NCI-H2107 treated with DMSO at 0.1 percent for 48 hours (cell line): ENCODE results near the gene ZIC2.

ENCODE experiments used
- DNase-seq: peaks from one replicate; lab custom pipeline; 2025; ENCODE audit not compliant: unreplicated experiment; lab: John Stamatoyannopoulos, UW

ZIC2 gene

DNA sequence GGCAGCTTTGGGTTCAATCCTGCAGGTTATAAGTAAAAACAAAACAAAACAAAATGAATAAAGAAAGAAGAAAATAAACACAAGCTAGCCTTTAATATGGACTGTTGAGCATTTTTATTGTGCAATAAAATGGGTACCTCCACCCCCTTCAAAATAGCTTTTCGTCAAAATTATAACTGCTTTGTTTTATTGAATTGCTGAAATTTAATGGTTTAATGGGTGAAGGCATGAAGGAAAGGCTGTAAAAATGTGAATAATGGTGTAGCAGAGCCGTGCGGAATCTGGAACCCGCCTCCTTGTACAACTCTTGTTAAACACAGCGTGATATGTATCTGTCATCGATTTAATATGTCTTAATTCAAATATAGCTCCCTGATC is 7.8 kb upstream of the ZIC2 start:
- no peak for DNase-seq

DNA sequence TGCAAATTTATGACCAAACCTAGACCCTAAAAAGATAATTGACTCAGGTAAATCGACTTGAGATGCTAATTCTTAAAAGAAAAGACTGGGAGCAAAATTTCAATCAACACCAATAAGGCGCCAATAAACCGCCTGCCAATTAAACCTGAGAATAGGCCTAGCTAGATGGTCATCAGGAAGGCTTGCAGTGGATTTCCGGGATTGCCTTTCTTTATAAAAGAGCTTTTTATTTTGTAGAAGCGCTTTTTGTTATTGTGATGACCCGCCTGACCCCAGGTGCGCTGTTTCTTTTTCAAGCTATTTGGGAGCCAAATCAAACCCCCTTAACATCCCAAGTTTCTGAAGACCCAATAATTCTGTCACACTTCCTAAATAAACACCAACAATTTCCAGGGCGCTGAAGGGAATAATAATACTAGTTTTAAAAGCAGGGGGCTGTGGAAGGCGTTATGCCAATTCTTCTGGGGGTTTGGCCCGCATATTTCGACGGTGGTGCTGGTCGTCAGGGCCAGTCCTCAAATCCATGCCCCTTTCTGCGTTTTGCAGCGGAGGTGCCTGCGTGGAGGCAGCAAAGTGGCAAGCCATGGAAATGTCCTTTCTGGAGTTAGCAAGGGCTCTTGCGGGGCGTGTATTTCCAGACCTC is 7.2 kb upstream of the ZIC2 start:
- DNase-seq, result no peak

DNA sequence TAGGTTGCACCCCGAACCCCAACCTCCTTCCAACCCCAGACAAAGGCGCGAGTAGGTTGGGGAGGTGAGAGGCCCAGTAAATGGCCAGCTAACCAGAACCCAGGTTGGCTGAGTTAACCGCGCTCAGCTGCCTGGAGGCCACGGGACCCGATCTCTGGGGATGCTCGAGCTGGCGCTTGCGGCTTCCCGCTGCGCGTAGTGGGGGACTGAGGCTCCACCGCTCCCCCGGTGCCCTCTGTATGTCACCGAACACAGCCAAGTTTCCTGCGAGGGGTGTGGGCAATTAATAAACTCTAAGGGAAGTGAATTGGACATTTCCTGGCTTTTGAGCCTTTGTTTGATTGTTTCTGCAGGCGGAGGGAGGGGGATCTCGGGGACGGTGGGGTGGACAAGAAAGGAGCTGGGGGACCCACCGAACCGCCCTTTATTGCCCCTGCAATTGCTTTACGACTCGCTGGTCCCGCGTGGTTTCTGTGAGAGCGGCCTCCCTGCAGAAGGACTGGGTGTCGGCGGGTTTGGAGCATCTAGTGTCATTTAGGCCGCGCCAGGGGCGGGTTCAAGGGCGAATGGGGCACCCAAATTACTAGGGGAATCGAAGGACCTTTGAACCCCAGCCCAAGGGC is 6.5 kb upstream of the ZIC2 start:
- no peak for DNase-seq

DNA sequence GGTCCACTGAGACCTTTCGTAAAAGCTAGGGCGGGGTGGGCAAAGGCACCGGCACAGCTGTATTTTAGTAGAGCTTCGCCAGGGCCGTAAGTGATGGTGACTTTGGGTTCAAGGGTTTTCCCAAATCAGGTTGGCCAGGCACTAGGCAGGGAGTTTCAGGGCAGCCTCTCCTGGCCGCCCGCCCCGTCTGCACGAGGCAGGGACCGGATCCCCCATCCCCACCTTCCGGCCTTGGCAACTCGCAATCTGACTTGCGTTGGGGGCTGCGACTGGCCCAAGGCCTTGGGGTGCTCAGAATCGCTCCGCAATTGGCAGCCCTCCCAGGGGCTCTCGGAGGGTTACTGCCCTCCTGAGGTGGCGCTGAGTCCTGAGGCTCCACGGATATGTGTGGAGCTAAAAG is 6.0 kb upstream of the ZIC2 start:
- no peak for DNase-seq

DNA sequence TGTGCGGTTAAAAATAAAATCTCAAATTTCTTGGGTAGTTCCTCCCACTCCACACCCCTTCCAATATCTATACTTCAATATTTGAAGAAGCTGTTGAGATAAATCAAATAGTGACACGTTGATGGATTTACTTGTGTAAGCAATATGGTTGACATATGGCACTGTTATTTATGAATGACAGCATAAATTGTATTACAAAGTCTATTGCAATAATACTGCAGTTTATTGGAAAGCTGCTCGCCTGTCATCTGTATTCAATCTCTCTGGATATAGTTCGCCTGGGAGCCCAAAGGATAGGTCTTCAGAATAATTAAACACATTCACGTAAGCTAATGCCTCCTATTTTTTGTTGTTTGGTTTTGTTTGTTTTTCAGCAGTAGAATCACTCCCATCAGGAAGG is 5.0 kb upstream of the ZIC2 start:
- DNase-seq, result no peak

DNA sequence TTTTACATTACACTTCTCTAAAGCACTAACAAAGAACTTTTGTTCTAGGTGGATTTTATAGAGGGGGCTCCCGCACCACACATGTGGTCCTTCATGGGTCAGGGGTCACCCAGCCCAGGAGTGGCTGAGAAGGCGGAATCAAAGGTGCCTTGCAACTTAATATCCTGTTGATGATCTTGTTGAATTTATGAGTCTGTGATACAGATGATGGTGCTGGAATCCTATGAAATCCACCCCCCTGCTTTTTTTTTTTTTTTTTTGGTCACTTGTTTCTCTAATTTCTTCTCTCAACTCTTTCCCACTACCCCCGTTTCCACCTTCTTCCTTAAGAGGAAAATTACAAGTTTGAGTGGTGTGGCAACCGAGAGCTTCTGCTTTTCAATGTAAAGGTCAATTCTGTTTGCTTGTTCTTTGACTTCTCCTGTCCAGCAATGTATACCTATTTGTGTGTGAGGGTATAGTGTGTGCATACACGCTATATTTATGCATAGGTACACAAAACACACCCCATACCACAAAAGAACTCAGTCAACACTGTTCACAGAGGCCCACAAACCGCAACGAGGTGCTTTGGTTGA is 4.2 kb upstream of the ZIC2 start:
- DNase-seq, result peak; percentile 53

DNA sequence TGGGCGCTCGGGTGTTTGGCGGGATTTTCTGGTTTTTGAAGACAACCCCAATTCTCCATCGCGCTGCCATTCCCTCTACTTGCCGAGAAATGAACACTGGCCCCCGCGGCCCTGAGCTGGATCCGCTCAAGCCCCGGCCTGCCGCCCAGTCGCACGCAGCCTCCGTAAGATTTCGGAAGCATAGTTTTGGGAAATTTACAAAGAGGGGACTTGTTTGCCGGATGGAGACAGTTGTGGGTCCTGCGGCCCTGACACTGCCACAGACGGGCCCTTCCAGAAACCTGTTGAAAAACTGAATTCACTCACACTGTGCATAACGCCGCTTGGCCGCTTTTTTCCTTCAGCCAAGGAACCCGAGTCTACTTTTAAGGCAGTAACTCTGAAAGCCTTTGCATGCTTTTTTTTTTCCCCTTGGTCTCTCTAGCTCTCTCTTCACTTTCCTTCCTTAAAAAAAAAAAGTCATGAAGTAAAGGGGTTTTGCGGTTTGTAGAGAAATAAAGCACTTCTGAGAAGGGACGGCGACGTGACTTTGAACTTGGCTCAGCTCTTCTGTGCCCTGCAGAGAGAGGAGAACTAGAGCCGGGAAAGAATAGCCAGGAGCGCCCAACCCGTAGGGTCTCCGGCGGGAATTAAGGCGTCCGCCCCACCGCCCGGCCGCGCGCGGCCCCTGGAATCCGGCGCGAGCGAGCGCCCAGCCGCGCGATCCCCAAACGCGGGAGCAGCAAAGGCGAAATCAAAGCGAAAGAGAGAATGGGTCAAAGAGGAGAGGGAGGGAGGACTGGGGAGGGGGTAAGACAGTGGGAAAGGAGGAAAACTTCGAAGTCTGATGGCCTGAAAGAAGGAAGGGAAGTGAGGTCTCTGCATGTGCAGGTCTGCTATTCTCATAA is 3.4 kb upstream of the ZIC2 start:
- DNase-seq, result peak; percentile 40

DNA sequence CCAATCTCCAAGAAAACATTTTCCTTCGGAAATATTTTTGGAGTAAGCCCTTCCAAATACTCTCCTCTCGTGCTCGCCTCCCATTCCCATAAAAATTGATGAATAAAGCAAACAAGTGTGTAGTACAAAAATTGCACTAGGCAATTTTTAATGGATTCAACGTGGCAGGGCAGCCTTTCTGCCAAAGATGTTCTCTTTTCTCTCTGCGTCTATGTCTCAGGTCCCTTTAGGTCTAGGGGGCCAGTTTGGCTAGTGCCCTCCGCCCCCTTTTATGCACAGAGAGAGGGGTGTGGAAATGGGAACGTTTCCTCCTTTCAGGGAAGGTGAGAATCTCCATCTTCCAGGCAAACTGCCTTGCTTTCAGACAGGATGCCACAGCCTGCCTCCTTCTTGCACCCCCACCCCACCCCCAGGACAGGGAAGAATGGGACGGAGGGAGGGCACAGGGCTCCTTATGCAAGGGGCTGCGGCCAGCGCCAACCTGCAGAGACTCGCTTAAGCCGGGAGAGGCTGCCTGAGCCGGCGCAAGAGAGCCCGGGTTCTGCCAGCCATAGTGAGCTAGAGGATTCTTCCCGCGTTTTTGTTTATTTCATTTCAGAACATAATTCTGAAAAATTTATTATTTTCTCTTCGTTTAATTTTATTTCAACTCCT is 2.7 kb upstream of the ZIC2 start:
- peak; percentile 28 for DNase-seq

DNA sequence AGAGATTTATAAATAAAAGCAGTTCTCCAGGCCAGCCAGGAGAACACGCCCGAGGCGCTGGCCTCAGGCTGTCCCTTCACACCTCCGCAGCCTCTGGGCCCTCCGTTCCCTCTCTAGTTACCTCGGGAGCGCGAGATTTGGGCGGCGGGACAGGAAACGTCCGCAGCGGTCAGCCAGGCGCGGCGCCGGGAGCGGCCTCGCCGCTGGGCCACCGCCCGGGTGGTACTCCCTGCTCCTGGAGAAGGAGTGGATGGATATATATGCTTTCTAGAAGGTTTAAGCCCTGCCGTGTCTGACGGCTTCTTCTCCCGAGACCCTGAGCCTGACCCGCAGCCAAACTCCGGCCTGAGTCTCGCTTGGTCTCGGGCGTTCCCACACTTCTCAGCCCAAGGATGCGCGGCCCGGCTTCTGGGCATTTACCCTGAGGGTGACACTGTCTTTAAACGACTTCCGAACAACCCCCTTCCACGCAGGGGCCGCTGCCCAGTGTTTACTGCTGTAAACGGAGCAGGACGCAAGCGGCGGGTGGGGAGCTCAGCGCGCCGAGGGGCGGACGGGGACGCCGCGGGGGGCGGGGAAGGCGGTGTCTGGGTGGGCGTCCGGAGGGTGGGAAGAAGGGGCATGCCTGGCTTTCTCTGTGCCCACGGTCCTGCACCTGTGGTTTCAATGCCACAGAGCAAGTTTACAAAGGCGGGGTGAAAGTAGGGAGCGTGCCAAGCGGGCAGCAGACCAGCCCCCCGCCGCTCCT is 2.0 kb upstream of the ZIC2 start:
- DNase-seq, result no peak

DNA sequence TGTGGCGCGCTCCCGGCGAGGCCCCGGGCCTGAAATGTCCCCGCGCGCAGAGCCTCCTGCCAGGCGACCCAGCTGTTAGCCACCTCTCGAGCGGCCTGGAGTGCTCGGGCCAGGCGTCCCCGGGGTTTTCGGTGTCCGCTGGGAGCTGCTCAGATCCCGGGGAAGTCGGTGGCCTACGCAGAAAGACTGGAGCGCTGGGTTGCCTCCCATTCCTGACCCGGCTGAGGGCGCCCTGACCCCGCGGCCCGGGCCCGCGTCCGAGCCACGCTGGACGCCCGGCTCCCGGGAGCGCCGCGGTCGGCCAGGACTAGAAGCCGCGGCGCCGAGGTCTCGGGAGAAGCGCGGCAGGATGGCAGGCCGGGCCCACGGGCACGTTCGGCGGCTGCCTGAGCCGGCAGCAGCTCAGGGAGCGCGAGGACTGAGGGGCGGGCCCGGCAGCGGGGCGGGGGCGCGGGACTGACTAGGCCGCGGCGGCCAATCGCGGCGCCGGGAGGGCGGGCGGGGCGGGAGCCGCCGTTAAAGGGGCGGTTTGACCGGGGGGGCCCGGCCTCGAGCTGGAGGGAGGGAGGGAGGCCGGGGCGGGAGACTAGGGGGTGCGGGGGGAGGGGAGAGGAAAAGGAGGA is 1.3 kb upstream of the ZIC2 start:
- peak; percentile 77 for DNase-seq

DNA sequence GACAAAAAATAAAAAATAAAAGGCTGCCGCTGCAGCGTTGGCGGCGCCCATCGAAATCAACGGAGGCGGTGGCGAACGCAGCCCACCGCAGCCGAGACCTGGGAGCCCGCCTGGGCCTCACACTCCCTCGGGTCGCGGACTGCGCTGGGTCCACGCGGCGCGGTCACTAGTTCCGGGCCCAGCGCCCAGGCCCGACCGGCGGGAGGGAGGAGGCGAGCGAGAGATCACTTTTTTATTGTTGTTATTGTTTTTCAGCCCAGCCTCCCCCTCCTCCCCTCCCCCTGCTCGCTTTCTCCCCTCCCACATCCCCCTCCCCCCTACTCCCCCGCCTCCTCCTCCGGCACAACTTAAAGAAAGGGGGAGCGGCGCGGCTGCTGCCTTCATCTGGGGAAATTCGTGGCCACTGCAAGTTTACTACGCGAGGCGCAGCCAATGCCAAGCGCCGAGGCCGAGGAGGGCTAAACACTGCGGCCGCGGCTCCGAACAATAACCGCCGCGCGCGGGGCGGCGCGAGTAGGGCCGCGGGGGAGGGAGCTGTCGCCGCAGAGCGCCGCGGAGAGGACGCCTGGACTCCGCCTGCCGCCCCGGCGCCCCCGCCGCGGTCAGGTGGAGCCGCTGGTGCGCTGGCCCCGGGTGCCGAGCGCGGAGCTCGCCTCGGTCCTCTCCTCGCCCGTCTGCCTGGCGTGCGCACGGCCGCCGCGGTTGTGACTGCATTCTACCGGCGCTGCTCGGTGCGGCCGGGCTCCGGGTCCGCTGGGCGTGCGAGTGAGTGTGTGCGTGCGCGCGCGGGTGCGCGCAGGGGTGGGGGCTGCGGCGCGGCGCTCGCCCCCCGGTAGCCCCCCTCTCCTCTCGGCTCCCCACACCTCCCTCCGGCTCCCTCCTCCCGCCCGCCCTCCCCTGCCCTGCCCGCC is 505 bp upstream of the ZIC2 start:
- DNase-seq, result peak; percentile 68

DNA sequence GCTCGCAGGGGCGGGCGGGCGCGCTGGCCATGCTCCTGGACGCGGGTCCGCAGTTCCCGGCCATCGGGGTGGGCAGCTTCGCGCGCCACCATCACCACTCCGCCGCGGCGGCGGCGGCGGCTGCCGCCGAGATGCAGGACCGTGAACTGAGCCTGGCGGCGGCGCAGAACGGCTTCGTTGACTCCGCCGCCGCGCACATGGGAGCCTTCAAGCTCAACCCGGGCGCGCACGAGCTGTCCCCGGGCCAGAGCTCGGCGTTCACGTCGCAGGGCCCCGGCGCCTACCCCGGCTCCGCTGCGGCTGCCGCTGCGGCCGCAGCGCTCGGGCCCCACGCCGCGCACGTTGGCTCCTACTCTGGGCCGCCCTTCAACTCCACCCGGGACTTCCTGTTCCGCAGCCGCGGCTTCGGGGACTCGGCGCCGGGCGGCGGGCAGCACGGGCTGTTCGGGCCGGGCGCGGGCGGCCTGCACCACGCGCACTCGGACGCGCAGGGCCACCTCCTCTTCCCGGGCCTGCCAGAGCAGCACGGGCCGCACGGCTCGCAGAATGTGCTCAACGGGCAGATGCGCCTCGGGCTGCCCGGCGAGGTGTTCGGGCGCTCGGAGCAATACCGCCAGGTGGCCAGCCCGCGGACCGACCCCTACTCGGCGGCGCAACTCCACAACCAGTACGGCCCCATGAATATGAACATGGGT is 599 bp downstream of the ZIC2 start:
- DNase-seq, result no peak

DNA sequence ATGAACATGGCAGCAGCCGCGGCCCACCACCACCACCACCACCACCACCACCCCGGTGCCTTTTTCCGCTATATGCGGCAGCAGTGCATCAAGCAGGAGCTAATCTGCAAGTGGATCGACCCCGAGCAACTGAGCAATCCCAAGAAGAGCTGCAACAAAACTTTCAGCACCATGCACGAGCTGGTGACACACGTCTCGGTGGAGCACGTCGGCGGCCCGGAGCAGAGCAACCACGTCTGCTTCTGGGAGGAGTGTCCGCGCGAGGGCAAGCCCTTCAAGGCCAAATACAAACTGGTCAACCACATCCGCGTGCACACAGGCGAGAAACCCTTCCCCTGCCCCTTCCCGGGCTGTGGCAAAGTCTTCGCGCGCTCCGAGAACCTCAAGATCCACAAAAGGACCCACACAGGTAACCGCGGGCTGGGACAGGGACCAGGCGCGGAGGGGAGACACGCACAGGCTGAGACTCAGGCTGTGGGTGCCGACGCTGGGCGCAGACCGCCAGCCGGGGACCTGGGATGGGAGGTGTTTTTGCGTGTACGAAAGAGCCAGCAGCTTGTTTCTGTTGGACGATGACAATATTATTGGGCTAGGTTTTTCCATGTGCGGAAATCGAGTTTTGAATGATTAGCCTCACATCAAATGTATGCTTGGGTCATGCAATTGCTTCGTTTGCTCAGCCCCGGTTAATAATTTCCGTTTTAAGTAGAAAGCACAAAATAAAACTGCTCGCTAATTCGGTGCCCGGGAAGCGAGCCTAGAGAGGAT is 1.3 kb downstream of the ZIC2 start:
- DNase-seq, result no peak

DNA sequence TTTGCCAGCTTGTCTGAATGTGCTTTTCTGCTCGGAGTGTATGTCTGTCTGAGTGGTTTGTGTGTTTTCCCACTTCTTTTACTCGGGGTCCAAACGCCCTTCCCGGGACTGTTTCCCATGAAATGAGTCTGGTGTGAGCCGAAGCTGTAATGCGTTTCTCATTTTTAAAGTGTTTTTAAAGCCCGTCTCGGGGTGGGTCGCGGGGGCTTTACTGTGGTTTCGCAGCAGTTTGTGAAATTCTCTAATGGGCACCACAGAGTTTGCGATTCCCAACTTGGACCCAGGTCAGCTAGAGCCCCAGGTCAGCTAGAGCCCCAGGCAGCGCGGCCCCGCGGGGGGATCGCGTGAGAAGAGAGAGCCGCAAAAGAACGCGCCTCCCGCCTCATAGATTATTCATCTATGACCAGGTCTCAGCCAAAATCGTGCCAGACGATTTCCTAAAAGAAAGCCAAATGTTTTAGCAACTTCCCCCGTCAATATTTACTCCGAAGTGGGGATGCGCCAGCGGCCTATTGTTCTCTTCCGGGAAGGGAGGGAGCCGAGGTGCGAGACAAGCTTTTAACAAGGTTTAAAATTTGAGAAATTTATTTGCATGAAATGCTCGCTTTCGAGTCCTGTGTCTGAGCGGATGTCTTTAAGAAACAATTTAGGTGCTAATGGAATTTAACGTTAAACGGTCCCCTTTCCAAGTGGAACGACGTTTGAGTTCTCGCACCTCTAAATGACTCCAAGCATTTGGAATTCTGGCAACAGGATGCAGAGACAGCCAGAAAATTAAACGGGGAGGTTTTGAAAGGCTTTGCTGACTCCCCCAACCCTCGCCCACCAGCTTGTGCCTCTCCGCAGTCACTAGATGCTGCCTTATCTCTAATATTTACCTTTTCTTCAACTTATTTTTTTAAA is 2.2 kb downstream of the ZIC2 start:
- no peak for DNase-seq

DNA sequence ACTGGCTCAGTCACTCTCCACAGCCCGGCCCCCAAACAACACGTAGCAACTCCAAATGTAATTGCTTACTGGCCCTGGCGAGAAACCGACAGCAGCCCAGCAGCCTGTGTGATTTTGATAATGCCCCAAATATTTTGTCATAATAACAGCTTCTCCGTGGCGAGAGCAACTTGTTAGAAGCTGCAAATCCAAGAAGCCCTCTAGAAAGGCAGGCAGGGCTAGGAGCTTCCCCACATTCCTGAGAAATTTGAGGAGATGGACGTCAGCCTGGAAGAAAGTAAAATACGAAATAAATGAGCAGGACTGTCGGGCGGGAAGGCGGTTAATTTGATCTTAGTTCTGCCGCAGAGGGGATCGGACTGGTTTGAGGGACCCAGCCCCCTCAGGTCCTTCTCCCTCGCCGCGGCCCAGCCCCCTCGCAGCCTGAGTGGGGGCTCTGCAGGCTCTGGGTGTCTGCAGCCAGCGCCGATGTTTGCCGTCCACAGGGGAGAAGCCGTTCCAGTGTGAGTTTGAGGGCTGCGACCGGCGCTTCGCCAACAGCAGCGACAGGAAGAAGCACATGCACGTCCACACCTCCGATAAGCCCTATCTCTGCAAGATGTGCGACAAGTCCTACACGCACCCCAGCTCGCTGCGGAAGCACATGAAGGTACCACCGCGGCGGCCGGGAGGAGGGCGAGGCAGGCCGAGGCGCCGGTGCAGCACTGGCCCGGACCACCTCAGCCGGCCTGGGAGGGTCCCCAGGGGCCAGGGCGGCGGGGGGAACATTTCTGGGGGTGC is 3.1 kb downstream of the ZIC2 start:
- DNase-seq, result no peak

DNA sequence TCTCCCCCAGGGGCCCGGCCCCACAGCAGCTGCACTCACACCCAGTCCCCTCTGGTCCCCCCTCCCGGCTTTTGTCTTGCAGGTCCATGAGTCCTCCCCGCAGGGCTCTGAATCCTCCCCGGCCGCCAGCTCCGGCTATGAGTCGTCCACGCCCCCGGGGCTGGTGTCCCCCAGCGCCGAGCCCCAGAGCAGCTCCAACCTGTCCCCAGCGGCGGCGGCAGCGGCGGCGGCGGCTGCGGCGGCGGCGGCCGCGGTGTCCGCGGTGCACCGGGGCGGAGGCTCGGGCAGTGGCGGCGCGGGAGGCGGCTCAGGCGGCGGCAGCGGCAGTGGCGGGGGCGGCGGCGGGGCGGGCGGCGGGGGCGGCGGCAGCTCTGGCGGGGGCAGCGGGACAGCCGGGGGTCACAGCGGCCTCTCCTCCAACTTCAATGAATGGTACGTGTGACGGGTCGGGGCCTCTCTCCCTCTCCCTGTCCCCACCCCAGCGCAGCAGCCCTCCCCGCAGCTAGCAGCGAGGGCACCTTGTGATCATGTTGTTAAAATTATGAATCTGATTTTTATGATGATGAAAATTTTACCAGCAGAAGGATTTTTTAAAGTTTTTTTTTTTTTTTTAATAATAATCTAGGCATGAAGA is 3.8 kb downstream of the ZIC2 start:
- DNase-seq, result no peak
